ENCODE data around the gene AUTS2.

DNA sequence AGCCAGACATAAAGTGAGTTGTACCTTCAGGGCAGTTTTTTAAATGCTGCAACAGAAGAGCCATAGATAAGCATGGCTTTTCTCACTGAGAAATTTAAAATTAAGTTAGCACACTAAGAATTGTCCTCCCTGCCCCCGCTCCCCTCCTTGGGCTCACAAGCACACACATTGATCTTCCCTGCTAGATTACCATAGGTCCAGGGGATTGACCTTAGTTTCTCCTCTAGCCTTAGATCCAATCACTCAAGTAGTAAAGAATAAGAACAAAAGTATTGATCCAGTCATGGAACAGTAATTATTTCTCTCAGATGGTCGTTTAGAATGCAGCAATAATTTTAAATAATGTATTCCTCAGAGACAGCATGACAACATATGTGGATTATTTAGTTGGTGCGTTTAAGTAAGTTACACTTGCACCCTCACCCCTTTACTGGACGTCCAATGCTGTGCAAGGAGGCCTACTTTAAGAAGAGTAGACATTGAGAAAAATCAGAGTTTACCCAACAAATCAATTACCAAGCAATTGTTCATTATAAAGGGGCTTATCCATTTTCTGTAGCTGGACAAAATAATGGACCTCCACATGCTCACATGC is 850.1 kb downstream of the AUTS2 start:
- TF ChIP-seq ZNF10 (tag by site-specific recombination; IDR thresholded peaks at IDR 0.05) (no peak), ZNF157 (tag by site-specific recombination; IDR thresholded peaks at IDR 0.05) (no peak), HOXA7 (CRISPR knock-in tag; IDR thresholded peaks at IDR 0.05; ENCODE audit: borderline replicate concordance) (no peak), ZNF76 (tag by site-specific recombination; IDR thresholded peaks at IDR 0.05; ENCODE audit: borderline replicate concordance, low read depth) (no peak), ZNF707 (tag by site-specific recombination; IDR thresholded peaks at IDR 0.05) (no peak)
- TF ChIP-seq, protein P1, sequence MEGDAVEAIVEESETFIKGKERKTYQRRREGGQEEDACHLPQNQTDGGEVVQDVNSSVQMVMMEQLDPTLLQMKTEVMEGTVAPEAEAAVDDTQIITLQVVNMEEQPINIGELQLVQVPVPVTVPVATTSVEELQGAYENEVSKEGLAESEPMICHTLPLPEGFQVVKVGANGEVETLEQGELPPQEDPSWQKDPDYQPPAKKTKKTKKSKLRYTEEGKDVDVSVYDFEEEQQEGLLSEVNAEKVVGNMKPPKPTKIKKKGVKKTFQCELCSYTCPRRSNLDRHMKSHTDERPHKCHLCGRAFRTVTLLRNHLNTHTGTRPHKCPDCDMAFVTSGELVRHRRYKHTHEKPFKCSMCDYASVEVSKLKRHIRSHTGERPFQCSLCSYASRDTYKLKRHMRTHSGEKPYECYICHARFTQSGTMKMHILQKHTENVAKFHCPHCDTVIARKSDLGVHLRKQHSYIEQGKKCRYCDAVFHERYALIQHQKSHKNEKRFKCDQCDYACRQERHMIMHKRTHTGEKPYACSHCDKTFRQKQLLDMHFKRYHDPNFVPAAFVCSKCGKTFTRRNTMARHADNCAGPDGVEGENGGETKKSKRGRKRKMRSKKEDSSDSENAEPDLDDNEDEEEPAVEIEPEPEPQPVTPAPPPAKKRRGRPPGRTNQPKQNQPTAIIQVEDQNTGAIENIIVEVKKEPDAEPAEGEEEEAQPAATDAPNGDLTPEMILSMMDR (tag by site-specific recombination; IDR thresholded peaks at IDR 0.05): no peak
- TF ChIP-seq, protein P2, sequence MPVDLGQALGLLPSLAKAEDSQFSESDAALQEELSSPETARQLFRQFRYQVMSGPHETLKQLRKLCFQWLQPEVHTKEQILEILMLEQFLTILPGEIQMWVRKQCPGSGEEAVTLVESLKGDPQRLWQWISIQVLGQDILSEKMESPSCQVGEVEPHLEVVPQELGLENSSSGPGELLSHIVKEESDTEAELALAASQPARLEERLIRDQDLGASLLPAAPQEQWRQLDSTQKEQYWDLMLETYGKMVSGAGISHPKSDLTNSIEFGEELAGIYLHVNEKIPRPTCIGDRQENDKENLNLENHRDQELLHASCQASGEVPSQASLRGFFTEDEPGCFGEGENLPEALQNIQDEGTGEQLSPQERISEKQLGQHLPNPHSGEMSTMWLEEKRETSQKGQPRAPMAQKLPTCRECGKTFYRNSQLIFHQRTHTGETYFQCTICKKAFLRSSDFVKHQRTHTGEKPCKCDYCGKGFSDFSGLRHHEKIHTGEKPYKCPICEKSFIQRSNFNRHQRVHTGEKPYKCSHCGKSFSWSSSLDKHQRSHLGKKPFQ (tag by site-specific recombination; IDR thresholded peaks at IDR 0.05): no peak
- TF ChIP-seq, protein P3, sequence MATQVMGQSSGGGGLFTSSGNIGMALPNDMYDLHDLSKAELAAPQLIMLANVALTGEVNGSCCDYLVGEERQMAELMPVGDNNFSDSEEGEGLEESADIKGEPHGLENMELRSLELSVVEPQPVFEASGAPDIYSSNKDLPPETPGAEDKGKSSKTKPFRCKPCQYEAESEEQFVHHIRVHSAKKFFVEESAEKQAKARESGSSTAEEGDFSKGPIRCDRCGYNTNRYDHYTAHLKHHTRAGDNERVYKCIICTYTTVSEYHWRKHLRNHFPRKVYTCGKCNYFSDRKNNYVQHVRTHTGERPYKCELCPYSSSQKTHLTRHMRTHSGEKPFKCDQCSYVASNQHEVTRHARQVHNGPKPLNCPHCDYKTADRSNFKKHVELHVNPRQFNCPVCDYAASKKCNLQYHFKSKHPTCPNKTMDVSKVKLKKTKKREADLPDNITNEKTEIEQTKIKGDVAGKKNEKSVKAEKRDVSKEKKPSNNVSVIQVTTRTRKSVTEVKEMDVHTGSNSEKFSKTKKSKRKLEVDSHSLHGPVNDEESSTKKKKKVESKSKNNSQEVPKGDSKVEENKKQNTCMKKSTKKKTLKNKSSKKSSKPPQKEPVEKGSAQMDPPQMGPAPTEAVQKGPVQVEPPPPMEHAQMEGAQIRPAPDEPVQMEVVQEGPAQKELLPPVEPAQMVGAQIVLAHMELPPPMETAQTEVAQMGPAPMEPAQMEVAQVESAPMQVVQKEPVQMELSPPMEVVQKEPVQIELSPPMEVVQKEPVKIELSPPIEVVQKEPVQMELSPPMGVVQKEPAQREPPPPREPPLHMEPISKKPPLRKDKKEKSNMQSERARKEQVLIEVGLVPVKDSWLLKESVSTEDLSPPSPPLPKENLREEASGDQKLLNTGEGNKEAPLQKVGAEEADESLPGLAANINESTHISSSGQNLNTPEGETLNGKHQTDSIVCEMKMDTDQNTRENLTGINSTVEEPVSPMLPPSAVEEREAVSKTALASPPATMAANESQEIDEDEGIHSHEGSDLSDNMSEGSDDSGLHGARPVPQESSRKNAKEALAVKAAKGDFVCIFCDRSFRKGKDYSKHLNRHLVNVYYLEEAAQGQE (tag by site-specific recombination; IDR thresholded peaks at IDR 0.05): no peak
